Measurements from ENCODE around the gene ASB5. TPM values are rescaled to one million over a fixed set of nuclear protein-coding genes. Genes with fewer than 3 reads are reported as not detected.

The ASB5 gene
- total and polyA plus RNA-seq, 9 of the 15 experiments (the other 6 are each of a cell fraction or from before 2014, with no cell fraction given): not detected

DNA sequence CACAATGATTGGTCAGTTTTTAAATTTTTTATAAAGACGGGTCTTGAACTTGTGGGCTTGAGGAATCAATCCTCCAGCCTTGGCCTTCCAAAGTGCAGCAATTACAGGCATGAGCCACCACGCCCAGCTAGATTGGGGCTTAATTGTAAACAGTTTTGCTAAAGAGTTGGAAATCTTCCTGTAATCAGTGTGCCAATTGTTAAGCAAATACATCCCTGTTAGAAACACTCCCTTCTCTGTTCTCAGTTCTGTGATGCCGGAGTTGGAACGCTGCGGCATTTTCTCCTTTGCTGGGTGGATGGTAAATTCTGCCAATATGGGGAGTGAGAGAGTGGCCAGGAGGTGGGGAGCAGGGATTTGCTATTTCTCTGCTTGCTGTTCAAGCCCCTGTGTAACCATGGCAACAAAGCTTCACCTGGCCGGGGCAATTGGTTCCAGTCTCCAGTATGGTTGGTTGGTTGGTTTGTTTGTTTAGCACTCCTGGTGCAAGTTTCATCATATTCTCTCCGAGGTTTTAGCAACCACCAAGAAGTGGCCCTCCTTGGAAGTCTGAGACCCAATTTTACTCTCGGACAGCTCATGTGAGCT is 70.6 kb downstream of the ASB5 start:
- Histone ChIP-seq H3K9me3 (replicated peaks; ENCODE audit: control insufficient read depth, insufficient read depth, low read depth, low read length) (no peaks in the 10 kb centered on the region), H3K27ac (ENCODE audit: extremely low read depth, low read depth, low read length) (no peak overlapping the region), H3K9ac (ENCODE audit: insufficient read depth in 1 of 2, low read depth in 2 of 2, low read length in 2 of 2) (no peak overlapping the region), H2AFZ (ENCODE audit: low read depth, low read length) (no peak overlapping the region), H3K79me2 (ENCODE audit: control insufficient read depth, insufficient read depth, low read length) (no peaks in the 10 kb centered on the region), H4K20me1 (replicated peaks; ENCODE audit: control insufficient read depth, insufficient read depth, low read length) (no peaks in the 10 kb centered on the region), H3K4me3 (no peak overlapping the region), H3K9me1 (ENCODE audit: control insufficient read depth, insufficient read depth, low read length) (no peaks in the 10 kb centered on the region), H3K4me1 (replicated peaks in 1 of 2; ENCODE audit: control insufficient read depth in 2 of 2, insufficient read depth in 2 of 2, low read length in 2 of 2) (peaks cover 0 to 8% of the 10 kb centered on the region in 2 experiments; a peak in 2 of 5 replicates), H3K27me3 (ENCODE audit: control insufficient read depth in 2 of 2, insufficient read depth in 2 of 2, low read length in 2 of 2) (peaks cover 5 to 12% of the 10 kb centered on the region in 2 experiments; a peak in 1 of 5 replicates), H3K36me3 (ENCODE audit: control insufficient read depth, insufficient read depth, low read length) (no peaks in the 10 kb centered on the region), H3K4me2 (ENCODE audit: insufficient read depth, low read length) (no peak overlapping the region)
- POLR2A ChIA-PET: no interaction called here
- no peak for ATAC-seq
- DNase-seq (ENCODE audit: extremely low read depth in 1 of 4, low spot score in 3 of 4): no peak
- 1% methylated on average over 8 of the region's 8 CpGs for WGBS (ENCODE audit: insufficient coverage, low coverage, missing lambda C conversion rate)
- CTCF ChIA-PET (ENCODE audit: low intra/inter-chr PET ratio): no interaction called here
- no peak for FAIRE-seq
- peak; percentile 71 for TF ChIP-seq RFX1 (IDR thresholded peaks at IDR 0.05)
- no peak for TF ChIP-seq POLR3A (IDR thresholded peaks at IDR 0.05; ENCODE audit: borderline replicate concordance, extremely low read depth, insufficient read depth, insufficient read length)
- no TSS peak for BruUV-seq (replicated peaks)
- in situ Hi-C loops (cut with MboI) (no loop called here), intact Hi-C loops (cut with micrococcal nuclease) (no loop called here)

DNA sequence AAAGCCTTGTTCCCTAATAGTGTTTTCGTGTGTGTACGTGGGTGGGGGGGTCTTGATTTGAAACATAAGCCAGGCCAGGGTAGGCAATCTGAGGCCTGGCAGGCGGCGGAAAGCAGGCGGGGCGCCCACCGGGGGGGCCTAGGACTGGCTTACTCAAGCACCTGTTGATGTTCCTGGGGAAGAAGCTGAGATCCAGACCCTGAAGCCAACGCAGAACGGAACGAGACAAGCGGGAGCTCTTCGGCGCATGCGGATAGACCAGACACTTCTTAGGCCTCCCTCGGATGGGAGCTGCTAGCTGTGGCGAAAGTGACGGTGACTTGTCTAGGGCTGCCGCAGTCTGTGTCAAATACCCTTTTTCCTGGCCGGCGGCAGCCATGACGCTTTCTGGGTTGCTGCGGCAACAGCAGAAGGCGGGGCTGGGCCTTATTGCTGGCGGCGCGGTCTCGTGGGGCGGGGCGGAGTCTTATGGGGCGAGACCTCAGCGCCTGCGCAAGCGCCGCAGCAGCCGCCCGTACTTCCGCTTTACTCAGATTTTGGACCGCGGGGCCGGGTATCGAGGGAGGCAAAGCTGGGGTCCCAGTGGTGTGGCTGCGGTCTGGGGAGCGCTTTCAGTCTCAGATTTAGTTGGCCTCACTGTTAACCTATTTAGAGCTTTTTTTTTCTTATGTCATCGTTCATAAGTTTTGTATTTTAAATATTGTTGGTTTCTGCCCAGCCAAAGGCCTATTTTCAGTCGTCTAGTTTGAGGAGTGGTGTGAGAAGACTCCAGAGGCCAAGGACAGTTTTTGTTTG is 73.6 kb downstream of the ASB5 start, which contains the start of gene SPATA4:
Gene SPATA4 (minus strand): TSS at position 402 of the 795 bp plus-strand sequence. CDS start 23 bp downstream, at position 379.
- in situ Hi-C loops (cut with MboI): no loop called here
- FAIRE-seq (peak; percentile 86), ATAC-seq (peak; percentile 100), DNase-seq (ENCODE audit: extremely low read depth in 1 of 4, low spot score in 3 of 4) (peak; percentile 92 to 94 (median 94))
- peak within 1 kb of the TSS; percentile 42 for H3K4me3 ChIP-seq
- no peaks in the 10 kb centered on the region for H3K36me3 ChIP-seq (ENCODE audit: control insufficient read depth, insufficient read depth, low read length)
- intact Hi-C loops (cut with micrococcal nuclease): no loop called here
- no peaks in the 10 kb centered on the region for H4K20me1 ChIP-seq (replicated peaks; ENCODE audit: control insufficient read depth, insufficient read depth, low read length)
- ChIA-PET POLR2A (interaction anchor here (0.6 to 0.9 kb wide), 3 partner anchors 17 to 1191 kb away, joined by 3 read pairs; no protein-coding TSS in a partner anchor), CTCF (ENCODE audit: low intra/inter-chr PET ratio) (no interaction called here)
- TSS peak; percentile 89 for BruUV-seq (replicated peaks)
- peak within 1 kb of the TSS; percentile 97 for H2AFZ ChIP-seq (ENCODE audit: low read depth, low read length)
- H3K79me2 ChIP-seq (ENCODE audit: control insufficient read depth, insufficient read depth, low read length): no peaks in the 10 kb centered on the region
- no peaks in the 10 kb centered on the region for H3K9me3 ChIP-seq (replicated peaks; ENCODE audit: control insufficient read depth, insufficient read depth, low read depth, low read length)
- peaks cover 0 to 8% of the 10 kb centered on the region in 2 experiments; a peak in 2 of 5 replicates for H3K4me1 ChIP-seq (replicated peaks in 1 of 2; ENCODE audit: control insufficient read depth in 2 of 2, insufficient read depth in 2 of 2, low read length in 2 of 2)
- 2% methylated on average over 30 of the region's 45 CpGs for WGBS (ENCODE audit: insufficient coverage, low coverage, missing lambda C conversion rate)
- peak within 1 kb of the TSS; percentile 36 to 70 for H3K9ac ChIP-seq (ENCODE audit: insufficient read depth in 1 of 2, low read depth in 2 of 2, low read length in 2 of 2)
- H3K4me2 ChIP-seq (ENCODE audit: insufficient read depth, low read length): peak within 1 kb of the TSS; percentile 89
- H3K27ac ChIP-seq (ENCODE audit: extremely low read depth, low read depth, low read length): no peak within 1 kb of the TSS; the same call in 2 of the 3 replicates
- peaks cover 5 to 12% of the 10 kb centered on the region in 2 experiments; a peak in 1 of 5 replicates for H3K27me3 ChIP-seq (ENCODE audit: control insufficient read depth in 2 of 2, insufficient read depth in 2 of 2, low read length in 2 of 2)
- no peaks in the 10 kb centered on the region for H3K9me1 ChIP-seq (ENCODE audit: control insufficient read depth, insufficient read depth, low read length)
- TF ChIP-seq NCOR1 (IDR thresholded peaks at IDR 0.05) (no peak), GABPB1 (CRISPR knock-in tag; IDR thresholded peaks at IDR 0.05) (peak; percentile 67; the same call in 1 of the 2 replicates), YY1 (IDR thresholded peaks at IDR 0.05; ENCODE audit: borderline replicate concordance in 1 of 3, control insufficient read depth in 1 of 3, extremely low read depth in 1 of 3, insufficient read depth in 3 of 3, insufficient read length in 1 of 3, insufficient replicate concordance in 2 of 3, low read depth in 1 of 3, low read length in 2 of 3) (peak; percentile 86 to 99 (median 97)), ZNF57 (CRISPR knock-in tag; IDR thresholded peaks at IDR 0.05) (no peak), SRF (CRISPR knock-in tag; IDR thresholded peaks at IDR 0.05) (peak in 1 of 2 experiments; percentile 65; a peak in 1 of 4 replicates), RBFOX2 (IDR thresholded peaks at IDR 0.05; ENCODE audit: low read depth, low read length) (peak; percentile 80), MTF1 (CRISPR knock-in tag; IDR thresholded peaks at IDR 0.05; ENCODE audit: borderline replicate concordance) (no peak), ATF7 (IDR thresholded peaks at IDR 0.05) (peak; percentile 40; the same call in 1 of the 2 replicates), NONO (IDR thresholded peaks at IDR 0.05; ENCODE audit: low read depth in 2 of 2, low read length in 1 of 2) (no peak), GTF2A2 (tag; IDR thresholded peaks at IDR 0.05) (no peak), TFAM (CRISPR knock-in tag; conservative IDR thresholded peaks at IDR 0.05) (no peak)
